Skeletal muscle cell (primary cell): ENCODE data around the gene SCUBE1.

Experiments
- DNase-seq: peaks from one replicate; pipeline ENCODE4 v3.0.0-alpha.2; 2010; ENCODE audit warnings: low read depth
- H3K4me3 ChIP-seq: 2 replicates; pipeline ENCODE4 v1.5.1; 2011; ENCODE audit warnings: low read depth, mild to moderate bottlenecking, control low read depth, low read length, moderate library complexity

SCUBE1 gene

DNA sequence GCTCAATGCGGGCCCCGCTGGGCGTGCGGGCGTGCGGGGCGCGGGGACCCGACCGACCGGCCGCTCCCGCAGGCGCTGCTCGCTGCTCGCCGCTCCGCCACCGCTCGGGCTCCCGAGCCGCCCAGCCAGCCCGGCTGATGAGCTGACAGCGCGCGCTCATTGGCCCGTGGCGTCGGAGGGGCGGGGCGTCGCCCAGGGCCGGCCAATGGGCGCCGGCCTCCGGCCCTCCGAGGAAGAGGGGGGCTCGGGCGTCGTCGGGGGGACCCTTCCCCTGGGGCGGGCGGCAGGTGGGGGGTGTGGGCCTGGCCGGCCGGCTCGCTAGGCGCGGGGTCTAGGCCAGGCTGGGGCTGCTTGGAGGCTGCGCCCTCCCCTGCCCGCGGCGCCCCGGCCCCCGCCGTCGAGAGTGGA lies at the start of gene SCUBE1:
Gene SCUBE1, minus strand, starts transcription at position 111 of the 408 bp plus-strand sequence. CDS start 111 bp downstream, outside the sequence.
- no peak within 1 kb of the TSS for H3K4me3 ChIP-seq
- no peak for DNase-seq

DNA sequence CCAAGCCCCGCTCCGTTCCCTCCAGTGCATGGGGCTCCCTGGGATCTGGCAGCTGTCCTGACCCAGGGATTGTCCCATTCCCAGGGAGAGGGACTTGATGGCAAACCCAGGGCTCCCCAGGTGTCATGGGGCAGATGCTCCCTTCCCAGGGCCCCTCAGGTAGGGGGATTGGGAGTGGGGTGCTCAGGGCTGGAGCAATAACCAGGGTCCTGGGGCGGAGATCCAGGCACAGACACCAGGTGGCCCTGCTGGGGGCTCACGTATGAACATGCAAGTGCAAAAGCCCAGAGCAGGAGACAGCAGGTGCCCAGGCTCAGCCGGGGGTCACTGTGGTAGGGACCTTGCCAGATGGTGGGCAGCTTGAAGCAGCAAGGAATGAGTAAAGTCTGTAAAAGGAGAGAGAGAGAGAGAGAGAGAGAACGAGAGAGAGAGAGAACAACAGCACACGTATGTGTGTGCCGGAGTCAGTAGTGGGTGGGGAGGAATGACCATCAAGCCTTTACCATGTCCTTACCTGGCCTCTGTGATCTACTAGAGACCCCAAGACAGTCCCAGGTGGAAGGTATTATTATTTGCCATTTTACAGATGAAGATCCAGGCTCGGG lies 49.3 kb upstream of the SCUBE1 start:
- no peak overlapping the region for H3K4me3 ChIP-seq
- DNase-seq: no peak

DNA sequence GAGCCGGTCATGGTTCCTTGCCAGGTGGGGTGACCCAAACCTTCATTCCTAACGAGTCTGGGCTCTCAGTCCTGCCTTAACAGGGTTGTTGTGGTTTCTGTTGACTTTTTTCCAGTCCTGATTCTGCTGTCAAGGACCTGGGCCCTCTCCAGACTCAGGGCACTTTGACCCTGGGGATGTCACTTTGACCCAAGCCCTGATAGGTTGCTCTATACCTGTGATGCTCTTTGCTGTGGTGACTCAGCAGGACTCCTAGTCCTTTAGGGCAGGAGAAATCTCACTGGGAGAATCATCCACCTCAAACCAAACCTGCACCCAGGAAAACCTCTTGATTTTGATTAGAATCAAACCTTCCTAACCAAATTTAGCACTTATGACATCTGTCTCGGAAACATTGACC lies 48.1 kb upstream of the SCUBE1 start:
- DNase-seq: no peak
- no peak overlapping the region for H3K4me3 ChIP-seq

DNA sequence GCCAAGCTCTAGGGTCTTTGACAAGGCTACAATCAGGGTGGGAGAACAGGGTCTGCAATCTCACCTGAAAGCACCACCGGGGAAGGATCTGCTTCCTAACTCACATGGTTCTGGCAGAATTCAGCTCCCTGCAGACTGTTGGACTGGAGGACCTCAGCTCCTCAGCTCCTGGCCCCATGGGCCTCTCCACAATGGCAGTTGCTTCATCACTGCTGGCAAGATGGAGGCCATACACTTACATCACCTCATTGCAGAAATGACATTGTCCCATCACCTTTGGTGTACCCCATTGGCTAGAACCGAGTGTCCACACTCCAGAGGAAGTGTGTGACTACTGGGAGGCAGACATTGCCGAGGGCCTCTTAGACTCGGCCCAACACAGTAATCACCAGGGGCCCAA lies 47.7 kb upstream of the SCUBE1 start:
- no peak for DNase-seq

DNA sequence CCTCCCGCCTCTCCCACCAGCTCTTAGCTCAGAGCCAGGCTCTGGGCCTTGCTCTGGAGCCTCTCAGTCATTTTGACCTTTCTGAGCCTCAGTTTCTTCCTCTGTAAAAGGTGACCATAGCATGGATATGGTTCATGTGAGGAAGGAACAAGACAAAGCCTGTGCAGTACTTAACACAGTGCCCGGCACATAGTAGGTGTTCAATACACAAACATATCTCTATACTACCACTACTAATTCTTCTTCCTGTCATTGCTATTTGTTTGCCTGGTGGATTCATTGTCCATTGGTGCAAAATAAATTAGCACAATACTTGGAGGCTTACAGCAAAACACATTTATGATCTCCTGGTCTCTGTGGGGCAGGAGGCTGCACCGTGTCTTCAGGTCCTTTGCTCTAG lies 47.0 kb upstream of the SCUBE1 start:
- DNase-seq: no peak

More for the DNA sequence above, 47.7 kb upstream of the SCUBE1 start:
- H3K4me3 ChIP-seq: no peak overlapping the region

DNA sequence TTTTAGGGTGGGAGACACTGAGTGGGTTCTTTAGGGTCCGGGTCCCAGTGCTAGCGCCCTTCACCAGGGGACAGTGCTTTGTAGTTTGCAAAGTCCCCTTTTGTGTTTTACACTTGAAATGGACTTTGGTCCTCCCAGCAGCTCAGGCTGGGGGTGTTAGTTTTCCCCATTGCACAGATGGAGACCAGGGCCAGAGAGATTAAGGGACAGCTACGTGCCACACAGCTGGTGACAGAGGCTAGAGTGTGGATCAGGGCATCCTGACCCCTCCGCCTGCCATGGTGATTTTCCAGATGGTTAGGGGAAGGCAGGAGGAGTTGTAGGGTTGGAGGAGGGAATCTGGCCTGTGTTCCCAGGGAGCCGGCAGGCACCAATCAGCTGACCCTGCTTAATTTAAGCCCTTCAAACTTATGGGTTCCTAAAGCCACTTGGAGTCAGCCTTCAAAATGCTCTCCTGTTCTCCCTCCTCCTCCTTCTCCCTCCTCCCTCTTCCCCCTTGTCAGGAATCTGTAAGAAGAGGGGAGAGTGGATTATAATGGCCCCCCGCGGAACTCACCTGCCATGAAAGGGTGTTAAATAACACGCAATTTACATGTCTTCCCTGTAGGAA lies 46.2 kb upstream of the SCUBE1 start:
- no peak overlapping the region for H3K4me3 ChIP-seq
- DNase-seq: no peak

More for the DNA sequence above, 47.0 kb upstream of the SCUBE1 start:
- H3K4me3 ChIP-seq: no peak overlapping the region

DNA sequence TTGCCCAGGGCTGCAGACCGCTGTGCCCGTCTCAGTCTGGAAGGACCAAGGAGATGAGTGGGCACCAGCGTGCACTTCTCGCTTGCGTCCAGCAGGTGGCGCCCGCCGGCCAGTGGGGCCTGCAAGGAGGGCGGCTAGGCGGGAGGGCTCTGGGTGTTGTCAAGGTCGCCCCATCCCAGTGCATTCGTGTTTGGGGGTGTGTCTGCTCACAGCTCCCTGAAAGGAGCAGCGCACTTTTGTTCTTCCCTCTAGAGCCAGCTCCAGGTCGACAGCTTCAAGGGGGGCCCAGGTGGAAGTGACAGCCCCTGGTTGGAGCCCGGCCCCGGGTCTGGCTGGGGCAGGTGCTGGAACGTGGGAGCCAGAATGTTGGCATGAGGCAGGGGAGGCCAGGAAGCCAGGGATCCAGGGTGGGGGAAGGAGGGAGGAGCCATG lies 45.3 kb upstream of the SCUBE1 start:
- DNase-seq: no peak
- no peak overlapping the region for H3K4me3 ChIP-seq

DNA sequence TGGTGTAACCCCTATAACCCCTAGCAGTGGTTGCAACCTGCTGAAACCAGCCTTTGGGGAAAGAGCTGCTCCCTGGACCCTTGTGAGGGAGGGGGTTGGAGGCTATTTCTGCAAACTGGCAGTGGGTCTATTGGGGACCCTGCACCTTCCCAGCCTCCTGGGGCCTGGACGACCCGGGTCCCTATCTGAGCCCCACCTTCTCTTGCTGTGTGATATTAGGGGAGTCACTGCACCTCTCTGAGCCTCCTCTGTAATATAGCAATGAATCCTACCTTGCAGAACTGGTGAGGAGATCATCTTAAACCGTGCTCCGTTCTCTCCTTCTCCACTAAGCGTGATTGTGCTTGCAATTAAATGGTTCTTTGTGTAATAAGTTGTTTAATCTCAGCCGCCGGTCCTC lies 44.6 kb upstream of the SCUBE1 start:
- DNase-seq: no peak
- H3K4me3 ChIP-seq: no peak overlapping the region

DNA sequence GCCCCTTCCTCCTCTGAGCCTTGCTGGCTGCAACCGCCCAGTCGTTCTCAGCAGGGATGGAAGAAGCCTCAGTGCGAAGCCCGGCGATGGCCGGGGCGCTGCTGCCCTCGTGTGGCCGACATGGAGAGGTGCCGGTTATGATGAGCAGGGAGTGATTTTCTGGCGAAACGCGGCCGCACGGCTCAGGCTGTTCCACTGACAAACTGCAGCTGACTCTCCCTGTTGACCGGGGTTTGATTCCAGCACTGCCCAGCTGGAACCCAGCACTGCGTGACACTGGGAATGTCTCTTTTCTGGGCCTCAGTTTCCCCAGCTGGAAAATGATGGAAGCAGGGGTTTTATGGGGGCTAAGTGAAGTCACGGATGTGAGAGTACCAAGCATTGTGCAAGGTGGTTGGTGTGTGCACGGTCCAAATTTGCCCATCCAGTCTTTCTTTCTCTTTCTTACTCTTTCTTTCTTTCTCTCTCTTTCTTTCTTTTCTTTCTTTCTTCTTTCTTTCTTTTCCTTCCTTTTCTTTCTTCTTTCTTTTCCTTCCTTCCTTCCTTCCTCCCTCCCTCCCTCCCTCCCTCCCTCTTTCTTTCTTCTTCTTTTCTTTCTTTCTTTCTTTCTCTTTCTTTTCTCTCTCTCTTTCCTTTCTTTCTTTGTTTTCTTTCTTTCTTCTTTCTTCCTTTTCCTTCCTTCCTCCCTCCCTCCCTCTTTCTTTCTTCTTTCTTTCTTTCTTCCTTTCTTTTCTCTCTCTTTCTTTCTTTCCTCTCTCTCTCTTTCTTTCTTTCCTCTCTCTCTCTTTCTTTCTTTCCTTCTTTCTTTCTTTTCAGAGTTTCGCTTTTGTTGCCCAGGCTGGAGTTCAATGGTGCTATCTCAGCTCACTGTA lies 42.8 kb upstream of the SCUBE1 start:
- DNase-seq: peak; percentile 16
- no peak overlapping the region for H3K4me3 ChIP-seq

DNA sequence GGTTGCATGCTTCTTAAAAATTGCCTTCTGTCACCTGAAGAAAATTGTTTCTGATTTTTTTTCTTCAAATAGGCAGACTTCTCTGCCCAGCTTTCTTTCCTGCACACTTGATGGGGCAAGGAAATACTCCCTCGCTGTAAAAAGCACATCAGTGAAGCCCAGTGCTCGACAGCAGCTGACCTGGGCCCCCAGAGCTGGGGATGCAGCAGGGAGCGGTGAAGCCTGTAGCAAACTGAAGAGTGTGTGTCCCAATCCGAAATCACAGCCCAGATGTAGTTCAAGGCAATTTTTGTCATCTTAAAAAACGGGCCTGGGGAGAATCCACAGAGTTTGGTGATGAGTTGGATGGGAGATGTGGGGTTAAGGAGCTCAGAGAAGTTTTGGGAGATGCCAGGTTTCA lies 41.7 kb upstream of the SCUBE1 start:
- H3K4me3 ChIP-seq: no peak overlapping the region
- DNase-seq: no peak

DNA sequence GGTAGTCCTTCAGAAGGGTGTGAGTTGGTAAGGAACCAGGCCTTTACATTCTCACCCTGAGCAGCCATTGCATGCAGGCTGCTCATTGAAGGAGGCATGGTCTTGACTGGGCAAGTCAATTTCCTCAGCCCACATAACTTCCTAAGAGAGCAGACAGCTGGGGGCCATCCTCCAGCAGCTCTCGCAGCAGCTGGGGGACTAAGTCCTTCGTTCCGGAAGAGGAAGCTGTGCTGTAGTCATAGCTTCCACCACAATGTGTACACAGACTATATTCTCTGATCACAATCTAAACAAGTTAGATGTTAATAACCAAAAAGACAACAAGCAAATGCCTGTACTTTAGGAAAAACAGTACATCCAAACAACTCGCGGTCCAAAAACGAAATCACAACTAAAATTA lies 38.5 kb upstream of the SCUBE1 start:
- DNase-seq: no peak
- H3K4me3 ChIP-seq: no peak overlapping the region

DNA sequence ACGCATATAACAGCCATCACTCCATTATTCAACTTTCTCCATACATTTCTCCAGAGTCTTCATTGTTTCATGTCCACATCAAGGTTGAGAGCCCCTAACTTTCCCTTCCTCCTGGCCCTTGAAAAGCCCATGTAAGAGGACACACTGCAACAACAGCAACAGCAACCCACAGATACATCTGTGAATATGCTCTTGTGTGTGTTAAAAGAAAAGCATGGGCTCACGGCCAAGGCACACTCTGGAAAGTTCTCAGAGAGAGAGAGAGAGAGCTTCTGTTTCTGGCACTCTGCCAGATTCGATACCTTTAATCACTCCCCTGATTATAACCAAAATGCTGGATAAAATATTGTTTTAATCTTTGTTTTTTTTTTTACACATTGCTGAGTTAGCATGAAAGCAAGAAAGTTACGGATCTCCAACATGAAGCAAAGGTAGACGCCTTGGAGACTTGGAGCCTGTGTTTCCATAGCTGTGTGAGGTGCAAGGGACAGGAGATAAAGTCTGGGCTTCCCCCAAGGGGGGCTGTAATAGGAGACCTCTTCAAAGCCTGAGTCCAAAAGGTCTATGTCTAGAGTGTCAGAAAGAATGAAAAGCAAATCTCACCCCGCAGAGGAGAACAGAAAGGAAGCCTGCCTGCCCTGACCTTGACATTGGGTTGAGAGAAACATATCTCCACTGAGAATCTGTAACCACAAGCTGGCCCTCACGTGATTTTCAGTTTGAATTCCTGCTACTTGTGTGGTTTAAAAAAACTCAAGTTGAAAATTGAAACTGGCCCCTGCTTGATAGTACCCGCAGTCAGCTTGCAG lies 34.9 kb upstream of the SCUBE1 start:
- no peak overlapping the region for H3K4me3 ChIP-seq
- no peak for DNase-seq

DNA sequence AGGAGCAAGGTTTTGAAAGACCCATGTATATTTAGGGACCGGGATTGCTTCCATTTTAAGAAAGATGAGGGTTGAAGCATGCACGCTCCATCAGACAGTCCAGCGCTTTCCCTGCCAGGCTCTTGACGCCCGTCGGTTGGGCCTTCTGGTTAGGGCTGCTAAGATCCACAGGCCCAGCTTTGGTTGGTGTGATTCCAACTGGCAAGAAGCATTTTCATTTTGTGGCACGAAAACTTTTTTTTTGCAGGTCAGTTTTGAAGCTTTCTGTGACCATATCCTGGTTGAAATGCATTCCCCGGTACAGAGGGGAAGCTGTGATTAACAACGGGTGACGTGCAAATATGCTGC lies 34.4 kb upstream of the SCUBE1 start:
- no peak for DNase-seq
- H3K4me3 ChIP-seq: no peak overlapping the region

DNA sequence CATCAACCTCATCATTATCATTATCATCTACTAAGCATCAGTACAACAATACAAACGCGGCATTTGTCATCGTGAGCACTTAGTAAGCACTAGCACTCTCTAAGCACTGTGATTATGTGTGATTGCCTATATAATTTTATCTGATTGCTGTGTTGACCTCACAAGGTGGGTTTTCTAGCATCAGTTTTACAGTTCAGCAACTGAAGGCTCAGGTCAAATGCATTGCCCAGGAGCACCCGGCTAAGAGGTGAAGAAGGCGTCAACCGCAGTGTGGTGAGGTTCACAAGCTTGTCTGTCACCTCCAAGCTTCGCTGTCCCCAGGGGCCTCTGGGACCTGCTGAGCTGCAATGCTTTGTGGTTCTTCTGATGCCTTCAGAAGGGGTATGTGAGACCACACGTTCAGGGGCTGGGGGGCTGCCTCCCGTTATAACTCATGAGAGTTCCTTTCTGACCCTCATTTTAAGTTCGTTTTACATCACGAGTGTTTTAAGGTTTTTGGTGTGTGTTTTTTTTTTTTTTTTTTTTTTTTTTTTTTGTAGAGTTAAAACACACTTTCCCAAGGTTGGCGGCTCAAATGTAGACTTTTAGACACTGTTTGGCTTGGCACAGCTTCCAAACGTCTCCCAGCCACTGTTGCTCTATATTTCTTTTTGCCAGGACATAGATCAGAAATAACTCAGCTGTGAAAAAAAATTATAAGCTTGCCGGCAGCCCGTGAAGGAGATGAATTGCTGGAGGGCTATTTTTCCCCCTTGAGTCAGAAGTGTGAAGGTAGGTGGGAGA lies 33.8 kb upstream of the SCUBE1 start:
- no peak overlapping the region for H3K4me3 ChIP-seq
- DNase-seq: no peak

DNA sequence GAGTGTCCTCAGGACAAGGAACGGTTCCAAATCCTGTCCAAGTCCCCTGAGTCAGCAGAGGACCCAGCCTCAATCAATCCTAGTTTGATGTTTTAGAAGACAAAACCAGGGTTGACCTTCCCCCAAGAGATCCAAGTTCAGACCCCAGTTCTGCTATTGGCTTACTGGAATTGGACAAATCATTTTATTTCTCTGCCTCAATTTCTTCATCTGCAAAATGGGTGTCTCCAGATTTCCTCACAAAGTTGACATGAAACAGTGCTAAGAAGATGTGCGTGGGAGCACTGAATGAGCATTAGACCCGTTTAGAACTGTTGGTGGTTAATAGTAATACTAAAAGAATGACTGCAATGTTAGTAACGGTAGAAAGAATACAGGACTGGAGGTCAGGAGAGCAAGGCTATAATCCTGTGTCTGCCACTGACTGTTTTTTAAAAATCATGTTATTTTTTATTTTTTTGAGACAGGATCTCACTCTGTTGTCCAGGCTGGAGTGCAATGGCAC lies 32.8 kb upstream of the SCUBE1 start:
- no peak overlapping the region for H3K4me3 ChIP-seq
- no peak for DNase-seq

DNA sequence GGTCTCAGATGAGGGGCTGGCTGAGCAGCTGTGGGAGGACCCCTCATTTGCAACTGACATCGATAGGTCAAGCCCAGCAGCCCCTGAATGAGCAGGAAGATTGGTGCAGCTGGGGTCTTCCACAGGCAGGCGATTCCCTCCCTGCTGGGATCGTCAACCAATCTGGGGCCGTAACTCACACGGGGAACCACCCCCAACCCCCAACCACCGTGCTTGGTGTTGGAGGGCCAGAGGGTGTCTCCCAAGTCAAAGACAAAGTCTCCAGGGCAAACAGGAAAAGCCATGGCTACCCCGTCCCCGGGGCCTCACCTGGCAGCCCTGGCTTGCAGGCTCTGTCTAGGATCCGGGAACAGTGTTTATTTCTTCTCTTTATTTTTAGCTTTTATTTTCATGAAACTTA lies 26.9 kb upstream of the SCUBE1 start:
- no peak overlapping the region for H3K4me3 ChIP-seq
- no peak for DNase-seq

DNA sequence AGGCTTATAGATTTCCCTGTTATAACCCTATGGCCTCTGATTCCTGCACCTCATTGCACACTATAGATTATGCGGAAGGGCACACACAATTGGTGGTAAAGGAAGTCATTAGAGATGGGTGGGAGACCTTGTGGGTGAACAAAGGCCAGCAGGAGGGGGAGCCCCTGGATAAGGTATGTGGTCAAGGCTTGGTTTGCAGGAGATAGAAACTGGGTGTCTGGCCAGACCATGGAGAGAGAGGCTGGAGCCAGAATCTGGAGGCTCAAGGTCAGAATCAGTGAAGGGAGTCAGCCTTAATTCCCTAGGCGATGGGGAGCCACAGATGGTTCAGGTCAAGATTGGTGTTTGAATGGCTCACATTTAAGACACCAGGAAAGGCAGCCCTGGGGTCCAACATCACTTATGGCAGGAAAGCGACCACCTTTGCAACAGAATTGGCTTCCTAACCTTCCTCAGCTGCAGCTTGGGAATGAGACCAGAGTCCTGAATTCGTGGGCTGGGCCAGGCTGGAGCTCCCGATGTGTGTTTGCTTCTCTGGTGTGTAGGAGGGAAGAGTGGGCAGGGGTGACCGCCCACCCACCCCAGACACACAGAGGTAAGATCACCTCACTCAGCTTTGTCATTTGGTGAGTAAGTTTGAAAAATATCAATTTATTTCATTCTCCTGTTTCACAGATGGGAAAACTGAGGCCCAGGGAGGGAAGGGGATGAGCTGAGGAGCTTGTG lies 22.7 kb upstream of the SCUBE1 start:
- H3K4me3 ChIP-seq: no peak overlapping the region
- no peak for DNase-seq

DNA sequence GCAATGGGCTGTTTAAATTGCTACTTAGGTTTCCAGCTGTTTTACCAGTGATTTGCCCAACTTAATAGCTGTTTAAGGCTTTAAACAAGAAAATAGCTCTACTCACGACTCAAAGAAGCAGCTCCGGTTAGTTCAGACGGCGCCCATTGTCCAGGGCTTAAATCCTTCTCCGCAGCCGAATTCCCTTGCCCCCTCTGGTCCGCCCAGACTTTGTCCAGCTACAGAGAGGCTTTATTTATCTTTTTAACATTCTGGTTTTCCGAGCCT lies 20.9 kb upstream of the SCUBE1 start:
- DNase-seq: no peak
- no peak overlapping the region for H3K4me3 ChIP-seq
